NCI-H226 (cell line): ENCODE data around the gene LRSAM1.

Experiments
- DNase-seq: peaks from one replicate; pipeline ENCODE4 v3.0.0-alpha.2; 2015

The LRSAM1 gene

DNA sequence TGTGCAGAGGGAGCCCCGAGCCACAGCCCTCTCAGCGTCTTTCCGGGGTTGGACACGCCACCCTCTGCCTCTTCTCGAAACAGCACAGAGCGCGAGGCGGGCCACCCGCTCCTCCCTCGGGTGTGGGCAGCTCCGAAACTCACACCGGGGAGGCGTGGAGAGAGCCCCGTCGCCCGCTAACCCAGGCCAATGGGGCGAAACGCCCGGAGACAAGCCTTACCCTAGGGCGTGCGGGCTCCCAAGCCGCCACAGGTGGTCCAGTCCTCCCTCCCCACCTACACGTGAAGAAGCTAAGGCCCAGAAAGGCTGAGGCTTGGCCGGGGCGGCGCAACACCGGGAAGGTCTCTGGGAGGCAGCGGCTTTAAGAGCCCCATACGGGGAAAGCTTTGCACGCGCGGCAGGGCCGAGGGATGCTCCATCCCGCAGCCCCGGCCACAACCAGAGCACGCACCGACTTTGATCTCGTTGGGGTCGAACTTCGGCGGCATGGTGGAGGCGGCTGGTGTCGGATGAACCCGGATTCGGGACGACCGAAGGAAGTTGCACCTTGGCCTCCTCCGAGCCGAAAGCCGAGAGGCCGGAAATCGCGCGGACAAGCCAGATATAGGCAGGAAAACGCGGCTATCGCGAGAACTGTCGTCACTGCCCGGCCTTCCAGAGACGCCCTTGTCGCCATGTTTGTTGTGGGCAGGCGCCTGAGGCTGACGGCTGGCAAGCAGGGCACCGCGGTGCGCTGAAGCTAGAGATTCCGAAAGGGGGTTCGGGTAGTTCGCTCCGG is at the start of gene LRSAM1, which contains the start of gene RPL12:
Gene LRSAM1, plus strand, starts transcription at position 681 of the 778 bp plus-strand sequence. CDS start 3,018 bp downstream, outside the sequence.
Gene RPL12, minus strand, starts transcription at position 577 of the 778 bp plus-strand sequence. Its CDS starts 89 bp downstream, at position 488.
- DNase-seq, result peak; percentile 80

DNA sequence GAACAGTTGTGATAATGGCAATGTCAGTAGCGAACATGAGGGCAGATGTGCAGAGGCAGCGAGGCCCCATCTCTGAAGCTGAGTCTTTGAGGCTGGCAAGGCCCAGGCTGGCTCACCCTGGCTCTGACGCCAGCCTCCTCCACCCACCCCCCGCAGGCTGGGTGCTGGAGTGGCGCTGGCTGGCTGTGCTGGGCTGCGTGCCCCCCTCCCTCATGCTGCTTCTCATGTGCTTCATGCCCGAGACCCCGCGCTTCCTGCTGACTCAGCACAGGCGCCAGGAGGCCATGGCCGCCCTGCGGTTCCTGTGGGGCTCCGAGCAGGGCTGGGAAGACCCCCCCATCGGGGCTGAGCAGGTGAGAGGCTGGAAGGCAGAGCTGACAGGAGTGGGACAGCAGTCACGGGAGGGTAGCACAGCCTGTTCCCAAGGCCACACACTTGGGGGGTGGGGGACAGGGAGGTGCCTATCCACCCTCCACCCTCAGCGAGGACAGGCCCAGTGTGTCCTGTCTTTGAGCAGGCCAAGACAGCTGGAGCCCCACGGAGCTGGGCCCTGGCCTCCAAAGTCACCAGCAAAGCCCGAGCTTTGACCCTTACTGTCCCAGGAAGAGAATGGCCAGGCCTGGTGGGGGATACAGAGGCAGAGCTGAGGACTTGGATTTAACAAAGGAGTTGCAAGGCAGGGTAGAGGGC is 48.8 kb upstream of the LRSAM1 start:
- DNase-seq, result no peak

- DNase-seq, result no peak
These were observed 47.7 kb upstream of the LRSAM1 start for GRCh38 chr9:127403507-127404192.

GRCh38 chr9:127404631-127405030 is 46.7 kb upstream of the LRSAM1 start:
- DNase-seq, result no peak

DNA sequence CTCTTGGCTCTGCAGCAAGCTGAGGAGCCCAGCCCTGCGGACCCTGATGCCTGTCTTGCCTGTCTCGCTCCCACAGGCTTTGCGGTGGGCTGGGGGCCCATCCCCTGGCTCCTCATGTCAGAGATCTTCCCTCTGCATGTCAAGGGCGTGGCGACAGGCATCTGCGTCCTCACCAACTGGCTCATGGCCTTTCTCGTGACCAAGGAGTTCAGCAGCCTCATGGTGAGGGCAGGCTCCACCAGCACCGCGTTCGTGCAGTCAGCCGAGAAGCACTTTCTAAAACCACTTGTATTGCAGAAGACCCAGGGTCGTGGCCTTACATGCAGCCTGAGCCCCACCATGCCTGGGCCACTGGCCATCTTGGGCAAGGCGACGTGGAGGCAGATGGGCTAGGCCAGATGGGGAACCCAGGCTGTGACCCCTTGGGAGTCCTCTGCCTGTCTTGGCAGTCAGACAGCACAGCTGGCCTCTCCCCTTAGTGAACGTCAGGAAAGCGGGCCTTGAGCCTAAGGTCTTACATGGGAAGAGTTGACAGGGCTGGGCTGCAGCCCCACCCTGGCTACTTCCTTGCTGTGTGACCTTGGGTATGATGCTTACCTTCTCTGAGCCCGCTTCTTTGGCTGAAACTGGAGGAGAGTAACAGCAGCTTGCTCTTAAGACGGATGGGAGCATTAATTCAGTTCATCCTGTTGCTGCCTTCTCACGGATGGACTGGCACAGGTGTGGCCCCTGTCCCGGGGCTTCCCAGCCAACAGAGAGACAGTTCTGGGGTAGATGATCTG is 45.8 kb upstream of the LRSAM1 start:
- DNase-seq, result no peak

DNA sequence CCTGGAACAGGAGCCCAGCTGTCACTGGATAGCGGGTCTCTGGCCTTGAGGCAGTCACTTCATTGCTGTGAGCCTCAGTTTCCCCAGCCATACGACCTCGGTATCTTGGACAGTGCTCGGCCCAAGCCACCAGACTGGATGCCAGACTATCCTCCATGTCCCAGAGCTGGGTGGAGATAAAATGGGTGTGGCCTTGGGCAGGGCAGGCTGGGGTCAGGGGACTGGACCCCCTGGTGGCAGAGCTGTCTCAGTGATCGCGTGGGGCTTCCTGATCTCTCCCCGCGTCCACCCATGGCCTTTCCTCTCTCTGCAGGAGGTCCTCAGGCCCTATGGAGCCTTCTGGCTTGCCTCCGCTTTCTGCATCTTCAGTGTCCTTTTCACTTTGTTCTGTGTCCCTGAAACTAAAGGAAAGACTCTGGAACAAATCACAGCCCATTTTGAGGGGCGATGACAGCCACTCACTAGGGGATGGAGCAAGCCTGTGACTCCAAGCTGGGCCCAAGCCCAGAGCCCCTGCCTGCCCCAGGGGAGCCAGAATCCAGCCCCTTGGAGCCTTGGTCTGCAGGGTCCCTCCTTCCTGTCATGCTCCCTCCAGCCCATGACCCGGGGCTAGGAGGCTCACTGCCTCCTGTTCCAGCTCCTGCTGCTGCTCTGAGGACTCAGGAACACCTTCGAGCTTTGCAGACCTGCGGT is 44.4 kb upstream of the LRSAM1 start:
- no peak for DNase-seq

DNA sequence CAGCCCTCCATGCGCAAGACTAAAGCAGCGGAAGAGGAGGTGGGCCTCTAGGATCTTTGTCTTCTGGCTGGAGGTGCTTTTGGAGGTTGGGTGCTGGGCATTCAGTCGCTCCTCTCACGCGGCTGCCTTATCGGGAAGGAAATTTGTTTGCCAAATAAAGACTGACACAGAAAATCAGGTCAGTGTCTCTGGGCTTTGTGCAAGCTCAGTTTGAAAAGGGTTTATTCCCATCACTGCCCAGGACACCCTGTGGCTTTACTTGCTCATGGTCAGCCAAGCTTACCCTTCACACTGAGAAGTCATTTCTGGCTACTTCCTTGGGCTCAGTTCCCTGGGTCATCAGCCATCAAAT is 43.8 kb upstream of the LRSAM1 start:
- no peak for DNase-seq

DNA sequence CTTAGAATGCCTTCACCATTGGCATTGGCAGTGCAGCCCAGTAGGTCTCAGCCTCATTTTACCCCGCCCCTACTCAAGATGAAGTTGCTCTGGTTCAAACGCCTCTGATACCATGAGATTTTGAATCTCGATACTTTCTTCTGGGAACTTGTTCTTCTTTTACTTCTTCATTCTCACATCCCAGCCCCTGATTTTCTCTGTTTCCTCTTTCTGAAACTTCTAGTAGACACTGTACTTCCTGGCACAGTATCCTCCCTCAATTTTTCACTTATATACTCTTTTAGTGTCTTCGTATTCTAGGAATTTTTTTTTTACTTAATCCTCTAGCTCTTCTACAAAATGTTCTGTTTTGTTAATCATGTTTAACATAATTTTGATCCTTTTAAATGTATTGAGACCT is 40.2 kb upstream of the LRSAM1 start:
- DNase-seq, result no peak

DNA sequence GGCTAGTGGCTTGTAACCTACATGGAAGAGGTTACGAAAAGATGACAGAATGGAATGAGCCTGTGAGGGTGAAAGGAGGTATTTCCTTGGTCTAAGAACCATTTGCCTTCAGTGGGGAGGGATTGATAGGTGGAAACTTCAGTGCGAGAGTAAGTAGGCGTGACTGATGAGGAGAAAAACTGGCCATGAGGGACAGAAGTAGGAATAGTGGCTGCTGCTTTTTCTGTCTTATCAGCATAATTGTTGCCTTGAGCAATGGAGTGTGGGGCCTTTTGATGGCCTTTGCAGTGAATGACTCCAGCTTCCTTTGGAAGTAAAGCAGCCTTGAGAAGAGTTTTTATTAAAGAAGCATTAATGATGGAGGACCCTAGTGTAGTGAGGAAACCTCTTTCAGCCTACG is 36.2 kb upstream of the LRSAM1 start:
- DNase-seq, result no peak

GRCh38 chr9:127415657-127416056 is 35.7 kb upstream of the LRSAM1 start:
- no peak for DNase-seq

- DNase-seq, result peak; percentile 65
These were observed 33.9 kb upstream of the LRSAM1 start for GRCh38 chr9:127417131-127418036.

DNA sequence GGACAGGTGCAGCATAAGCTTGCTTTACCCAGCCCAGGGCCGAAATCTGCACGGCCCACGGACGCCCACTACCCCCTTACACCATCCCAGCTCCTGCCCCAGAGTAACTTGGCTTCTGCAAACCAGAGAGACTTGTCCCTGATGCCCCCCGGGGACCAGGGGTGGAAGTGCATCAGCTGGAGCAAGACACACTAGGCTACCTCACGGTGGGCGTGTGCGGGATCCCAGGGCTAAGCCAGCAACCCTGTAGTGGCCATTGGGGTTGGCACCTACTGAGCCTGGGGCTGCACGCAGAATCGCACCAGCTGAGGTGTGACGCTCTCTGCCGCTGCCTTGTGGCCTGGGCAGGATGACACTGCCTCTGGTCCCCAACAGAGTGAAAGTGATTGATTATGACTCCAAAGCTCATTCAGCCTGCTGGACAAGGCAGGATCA is 33.3 kb upstream of the LRSAM1 start:
- no peak for DNase-seq

DNA sequence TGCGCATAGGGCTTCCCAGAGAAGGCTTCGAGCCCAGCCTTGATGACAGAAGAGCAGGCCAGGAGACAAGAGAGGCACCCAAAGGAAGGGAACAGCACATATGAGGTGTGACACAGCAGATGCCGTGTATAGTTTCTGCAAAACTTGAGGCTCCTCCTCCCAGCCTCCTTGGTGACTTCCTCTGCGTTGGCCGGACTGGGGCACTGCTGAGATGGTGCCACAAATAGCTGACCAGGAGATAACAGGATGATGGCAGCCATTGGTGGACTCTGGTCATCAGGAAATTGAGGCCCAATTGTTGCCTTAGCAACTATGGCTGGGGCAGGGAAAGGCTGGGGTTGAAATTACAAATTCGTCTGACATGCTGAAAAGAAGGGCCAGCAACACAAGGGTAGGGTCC is 32.0 kb upstream of the LRSAM1 start:
- DNase-seq, result no peak

- DNase-seq, result no peak
These were observed 30.3 kb upstream of the LRSAM1 start for GRCh38 chr9:127421057-127421456.

DNA sequence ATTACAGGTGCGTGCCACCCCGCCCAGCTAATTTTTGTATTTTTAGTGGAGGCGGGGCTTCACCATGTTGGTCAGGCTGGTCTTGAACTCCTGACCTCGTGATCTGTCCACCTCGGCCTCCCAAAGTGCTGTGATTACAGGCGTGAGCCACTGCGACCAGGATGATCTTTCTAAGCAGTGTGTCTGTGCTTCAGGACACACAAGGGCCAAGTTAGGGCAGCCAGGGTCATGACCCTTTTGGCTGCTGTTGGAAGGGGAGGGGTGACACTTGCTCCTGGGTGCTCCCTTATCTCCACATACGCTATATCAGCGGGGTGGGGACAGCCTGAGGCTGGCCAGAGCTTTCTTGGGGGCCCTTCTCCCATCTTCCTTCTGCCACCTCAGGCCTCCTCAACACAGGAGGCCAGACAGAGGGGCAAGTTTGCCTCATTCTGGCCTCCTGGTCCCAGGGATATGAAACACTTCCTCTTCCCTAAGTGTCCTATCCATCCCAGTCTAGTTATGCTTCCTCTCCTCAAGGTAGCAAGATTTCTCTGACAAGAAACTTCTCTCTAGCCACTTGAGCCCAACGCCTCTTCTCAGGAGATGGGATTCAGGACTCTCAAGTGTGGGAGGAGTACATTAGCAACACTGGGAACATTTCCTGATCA is 29.1 kb upstream of the LRSAM1 start:
- no peak for DNase-seq

- DNase-seq, result no peak
These were observed 28.5 kb upstream of the LRSAM1 start for GRCh38 chr9:127422787-127423186.

- DNase-seq, result no peak
These were observed 27.8 kb upstream of the LRSAM1 start for GRCh38 chr9:127423476-127423933.

DNA sequence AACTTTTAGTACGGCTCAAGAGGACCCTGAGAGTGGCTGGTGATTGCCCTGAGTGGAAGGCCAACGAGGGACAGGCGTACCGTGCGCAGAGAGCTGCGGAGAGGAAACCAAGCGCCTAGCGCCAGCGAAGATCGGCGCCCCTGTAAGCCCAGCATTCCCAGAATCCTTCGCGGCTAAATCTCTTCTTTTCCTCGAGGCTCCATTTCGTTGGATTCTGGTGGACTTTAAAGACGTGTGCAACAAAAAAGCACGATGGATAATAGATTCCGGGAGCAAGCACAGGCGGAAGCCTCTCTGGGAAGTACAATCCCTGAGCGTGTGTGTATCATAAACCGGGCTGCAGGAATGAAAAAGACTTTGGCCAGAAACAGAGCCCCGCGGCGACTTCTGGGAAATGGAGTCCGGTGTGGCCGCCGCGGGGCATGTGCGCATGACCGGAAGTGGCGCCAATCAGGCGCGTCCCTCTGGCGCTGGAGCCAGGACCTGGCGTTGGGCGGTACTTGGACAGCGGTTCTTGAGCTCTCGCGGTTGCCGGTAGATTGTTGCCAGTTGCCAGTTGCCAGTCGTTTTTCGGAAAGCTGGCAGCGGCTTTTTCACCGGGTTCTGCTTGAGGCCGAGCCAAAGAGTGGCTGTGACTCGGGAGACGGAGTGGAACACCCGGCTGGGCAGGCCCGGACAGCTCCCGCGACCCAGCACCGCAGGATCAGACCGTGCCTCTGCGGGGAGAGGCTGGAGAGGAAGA is 27.2 kb upstream of the LRSAM1 start, which contains the start of gene ZNF79:
Gene ZNF79, plus strand, starts transcription at position 449 of the 742 bp plus-strand sequence. CDS start 406 bp downstream, outside the sequence.
- peak; percentile 89 for DNase-seq

DNA sequence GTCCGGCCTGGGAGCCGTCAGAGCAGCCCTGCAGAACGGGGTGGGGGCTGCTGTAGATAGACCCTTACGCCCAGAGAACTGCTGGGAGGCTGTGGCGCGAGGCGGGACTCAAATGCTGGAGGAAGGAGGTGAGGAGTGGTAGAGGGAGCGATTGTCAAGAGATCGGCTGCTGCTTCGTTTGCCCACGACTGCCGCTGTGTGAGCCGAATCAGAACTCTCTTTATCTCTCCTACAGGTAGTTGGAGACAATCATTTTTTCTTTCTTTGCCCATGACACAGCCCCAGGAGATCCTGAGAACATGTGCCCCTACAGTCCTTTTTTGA is 26.7 kb upstream of the LRSAM1 start:
- DNase-seq, result no peak

DNA sequence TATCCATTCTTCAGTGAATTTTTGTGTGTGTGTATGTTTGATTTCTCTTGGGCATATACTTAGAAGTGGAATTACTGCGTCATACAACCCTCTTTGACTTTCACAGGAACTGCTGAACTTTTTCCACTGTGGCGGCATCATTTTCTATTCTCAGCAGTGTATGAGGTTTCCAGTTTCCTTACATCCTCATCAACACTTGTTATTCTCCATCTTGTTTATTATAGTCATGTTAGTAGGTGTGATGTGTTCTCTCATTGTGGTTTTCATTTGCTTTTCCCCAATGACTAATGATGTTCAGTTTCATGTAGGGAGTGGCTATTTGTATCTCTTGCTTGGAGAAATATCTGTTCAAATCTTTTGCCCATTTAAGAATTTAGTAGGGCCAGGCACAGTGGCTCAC is 24.6 kb upstream of the LRSAM1 start:
- DNase-seq, result no peak
